ENCODE measurements around the gene ZNF511.

Gene ZNF511

DNA sequence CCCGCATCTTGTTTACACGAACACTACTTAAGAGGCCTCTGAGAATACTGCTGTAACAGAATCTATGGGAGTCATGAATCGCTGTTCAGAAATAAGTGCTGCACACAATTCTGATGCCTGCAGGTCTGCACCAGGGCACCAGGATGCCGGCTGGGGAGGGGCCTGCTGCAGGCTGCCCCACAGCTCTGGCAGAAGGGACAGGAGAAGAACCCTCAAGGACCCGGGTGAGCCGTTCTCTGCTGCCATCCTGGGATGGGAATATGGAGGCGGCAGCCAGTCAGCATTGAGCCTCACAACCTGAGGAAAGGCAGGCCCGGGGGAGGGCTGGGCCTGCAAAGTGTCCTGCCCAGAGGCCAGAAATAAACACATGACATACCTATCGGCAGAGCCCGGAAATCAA is 11.2 kb upstream of the ZNF511 start:
- Histone ChIP-seq H2AK5ac (ENCODE audit: low read depth, low read length) (no peak overlapping the region), H2BK5ac (ENCODE audit: low read length) (no peak overlapping the region), H3K36me3 (replicated peaks in 1 of 2; ENCODE audit: control insufficient read depth in 2 of 2, insufficient read depth in 2 of 2, low read length in 2 of 2) (peaks cover 64 to 92% of the 10 kb centered on the region in 2 donors), H3K9me3 (replicated peaks in 1 of 2; ENCODE audit: control insufficient read depth in 2 of 2, insufficient read depth in 1 of 2, low read depth in 1 of 2, low read length in 2 of 2) (peaks cover 0 to 3% of the 10 kb centered on the region in 2 donors), H3K23ac (ENCODE audit: low read depth, low read length, poor library complexity) (no peak overlapping the region), H4K91ac (ENCODE audit: low read depth, low read length, poor library complexity) (no peak overlapping the region), H3K4me3 (ENCODE audit: low read length in 2 of 2) (no peak overlapping the region), H3K27ac (replicated peaks; ENCODE audit: low read length) (no peak overlapping the region), H3K9ac (ENCODE audit: low read depth, low read length, poor library complexity) (no peak overlapping the region), H2BK15ac (ENCODE audit: low read length) (no peak overlapping the region), H2BK120ac (ENCODE audit: low read depth, low read length) (no peak overlapping the region), H2BK12ac (ENCODE audit: low read length) (no peak overlapping the region), H4K8ac (ENCODE audit: low read depth, low read length) (peak overlapping the region; percentile 43), H3K14ac (ENCODE audit: low read length) (no peak overlapping the region), H2AFZ (ENCODE audit: low read length) (no peak overlapping the region), H3K4me1 (ENCODE audit: control insufficient read depth in 2 of 2, insufficient read depth in 1 of 2, low read depth in 1 of 2, low read length in 2 of 2) (no peaks in the 10 kb centered on the region), H3K18ac (ENCODE audit: low read length) (no peak overlapping the region), H3K27me3 (ENCODE audit: control insufficient read depth in 3 of 3, insufficient read depth in 3 of 3, low read depth in 1 of 3, low read length in 3 of 3) (no peaks in the 10 kb centered on the region), H3K4ac (ENCODE audit: low read length) (no peak overlapping the region), H3K79me1 (ENCODE audit: low read depth, low read length) (peaks cover 17% of the 10 kb centered on the region), H3K4me2 (ENCODE audit: insufficient read depth, low read length, poor library complexity, severe bottlenecking) (no peak overlapping the region)
- DNase-seq (ENCODE audit: low spot score) = no peak
- WGBS, 2 donors (ENCODE audit: extremely low coverage in 2 of 2, insufficient read length in 2 of 2, insufficient replicate concordance in 1 of 2) = no CpG with 5 or more reads among the region's 10 CpGs

DNA sequence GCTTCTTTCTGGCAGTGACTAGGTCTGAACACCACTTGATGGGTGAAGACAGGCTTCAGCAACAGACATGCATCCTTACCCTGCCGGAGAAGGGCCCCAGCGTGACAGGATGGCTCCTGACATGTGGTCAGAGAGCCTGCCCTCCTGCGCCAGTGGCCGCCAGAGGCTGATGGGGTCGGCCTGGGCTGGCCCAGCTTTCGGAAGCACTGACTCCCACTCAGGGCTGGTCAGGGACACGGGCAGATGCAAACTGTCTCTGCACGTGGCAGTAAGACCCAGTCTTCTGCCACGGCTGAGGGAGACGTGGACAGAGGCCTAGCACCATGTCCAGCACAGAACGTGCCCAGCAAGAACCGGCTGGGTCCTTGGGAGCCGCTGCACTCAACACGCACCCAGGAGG is 10.2 kb upstream of the ZNF511 start:
- no peak overlapping the region for H3K4me3 ChIP-seq (ENCODE audit: low read length in 2 of 2)
- no peak overlapping the region for H4K91ac ChIP-seq (ENCODE audit: low read depth, low read length, poor library complexity)
- no peak overlapping the region for H3K9ac ChIP-seq (ENCODE audit: low read depth, low read length, poor library complexity)
- no peak overlapping the region for H3K18ac ChIP-seq (ENCODE audit: low read length)
- H2BK15ac ChIP-seq (ENCODE audit: low read length) = no peak overlapping the region
- no peak overlapping the region for H3K4me2 ChIP-seq (ENCODE audit: insufficient read depth, low read length, poor library complexity, severe bottlenecking)
- H3K36me3 ChIP-seq (replicated peaks in 1 of 2; ENCODE audit: control insufficient read depth in 2 of 2, insufficient read depth in 2 of 2, low read length in 2 of 2) = peaks cover 57 to 86% of the 10 kb centered on the region in 2 donors
- no peaks in the 10 kb centered on the region for H3K4me1 ChIP-seq (ENCODE audit: control insufficient read depth in 2 of 2, insufficient read depth in 1 of 2, low read depth in 1 of 2, low read length in 2 of 2)
- no peak overlapping the region for H2BK12ac ChIP-seq (ENCODE audit: low read length)
- H2BK5ac ChIP-seq (ENCODE audit: low read length) = no peak overlapping the region
- H2BK120ac ChIP-seq (ENCODE audit: low read depth, low read length) = no peak overlapping the region
- H3K23ac ChIP-seq (ENCODE audit: low read depth, low read length, poor library complexity) = peak overlapping the region; percentile 2
- H3K27me3 ChIP-seq (ENCODE audit: control insufficient read depth in 3 of 3, insufficient read depth in 3 of 3, low read depth in 1 of 3, low read length in 3 of 3) = no peaks in the 10 kb centered on the region
- H3K79me1 ChIP-seq (ENCODE audit: low read depth, low read length) = peaks cover 14% of the 10 kb centered on the region
- no peak overlapping the region for H3K14ac ChIP-seq (ENCODE audit: low read length)
- H3K9me3 ChIP-seq (replicated peaks in 1 of 2; ENCODE audit: control insufficient read depth in 2 of 2, insufficient read depth in 1 of 2, low read depth in 1 of 2, low read length in 2 of 2) = peaks cover 0 to 4% of the 10 kb centered on the region in 2 donors
- no CpG with 5 or more reads among the region's 14 CpGs for WGBS, 2 donors (ENCODE audit: extremely low coverage in 2 of 2, insufficient read length in 2 of 2, insufficient replicate concordance in 1 of 2)
- H3K4ac ChIP-seq (ENCODE audit: low read length) = no peak overlapping the region
- no peak for DNase-seq (ENCODE audit: low spot score)
- no peak overlapping the region for H4K8ac ChIP-seq (ENCODE audit: low read depth, low read length)
- H2AK5ac ChIP-seq (ENCODE audit: low read depth, low read length) = no peak overlapping the region
- no peak overlapping the region for H2AFZ ChIP-seq (ENCODE audit: low read length)
- no peak overlapping the region for H3K27ac ChIP-seq (replicated peaks; ENCODE audit: low read length)

DNA sequence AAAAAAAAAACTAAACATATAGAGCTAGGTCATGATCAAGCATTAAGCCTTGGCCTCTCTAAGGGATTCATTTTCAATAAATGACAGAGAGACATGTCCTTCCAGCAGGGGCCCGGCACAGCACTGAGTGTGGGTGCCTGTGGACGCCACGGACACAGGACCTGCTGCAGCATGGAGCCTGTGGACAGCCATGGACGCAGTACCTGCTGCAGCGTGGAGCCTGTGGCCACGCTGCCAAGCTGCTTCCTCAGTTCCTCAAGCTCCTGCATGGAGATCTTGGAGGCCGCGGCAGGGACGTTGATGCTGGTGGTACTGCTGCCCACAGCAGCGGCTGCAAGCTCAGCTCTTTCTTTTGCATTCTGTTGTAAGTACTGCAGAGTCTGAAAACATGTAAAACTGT is 9.5 kb upstream of the ZNF511 start:
- Histone ChIP-seq H3K4ac (ENCODE audit: low read length) (no peak overlapping the region), H3K27ac (replicated peaks; ENCODE audit: low read length) (no peak overlapping the region), H3K36me3 (replicated peaks in 1 of 2; ENCODE audit: control insufficient read depth in 2 of 2, insufficient read depth in 2 of 2, low read length in 2 of 2) (peaks cover 51 to 79% of the 10 kb centered on the region in 2 donors), H4K91ac (ENCODE audit: low read depth, low read length, poor library complexity) (no peak overlapping the region), H3K79me1 (ENCODE audit: low read depth, low read length) (peaks cover 11% of the 10 kb centered on the region), H4K8ac (ENCODE audit: low read depth, low read length) (no peak overlapping the region), H3K27me3 (ENCODE audit: control insufficient read depth in 3 of 3, insufficient read depth in 3 of 3, low read depth in 1 of 3, low read length in 3 of 3) (no peaks in the 10 kb centered on the region), H2BK15ac (ENCODE audit: low read length) (no peak overlapping the region), H3K9ac (ENCODE audit: low read depth, low read length, poor library complexity) (no peak overlapping the region), H2AK5ac (ENCODE audit: low read depth, low read length) (no peak overlapping the region), H2BK5ac (ENCODE audit: low read length) (no peak overlapping the region), H2BK120ac (ENCODE audit: low read depth, low read length) (no peak overlapping the region), H2BK12ac (ENCODE audit: low read length) (no peak overlapping the region), H3K4me1 (ENCODE audit: control insufficient read depth in 2 of 2, insufficient read depth in 1 of 2, low read depth in 1 of 2, low read length in 2 of 2) (no peaks in the 10 kb centered on the region), H3K18ac (ENCODE audit: low read length) (no peak overlapping the region), H3K14ac (ENCODE audit: low read length) (no peak overlapping the region), H3K4me2 (ENCODE audit: insufficient read depth, low read length, poor library complexity, severe bottlenecking) (no peak overlapping the region), H2AFZ (ENCODE audit: low read length) (no peak overlapping the region), H3K4me3 (ENCODE audit: low read length in 2 of 2) (peak overlapping the region in 1 of 2 donors; percentile 16), H3K23ac (ENCODE audit: low read depth, low read length, poor library complexity) (no peak overlapping the region), H3K9me3 (replicated peaks in 1 of 2; ENCODE audit: control insufficient read depth in 2 of 2, insufficient read depth in 1 of 2, low read depth in 1 of 2, low read length in 2 of 2) (peaks cover 0 to 4% of the 10 kb centered on the region in 2 donors)
- no peak for DNase-seq (ENCODE audit: low spot score)
- no CpG with 5 or more reads among the region's 10 CpGs for WGBS, 2 donors (ENCODE audit: extremely low coverage in 2 of 2, insufficient read length in 2 of 2, insufficient replicate concordance in 1 of 2)

DNA sequence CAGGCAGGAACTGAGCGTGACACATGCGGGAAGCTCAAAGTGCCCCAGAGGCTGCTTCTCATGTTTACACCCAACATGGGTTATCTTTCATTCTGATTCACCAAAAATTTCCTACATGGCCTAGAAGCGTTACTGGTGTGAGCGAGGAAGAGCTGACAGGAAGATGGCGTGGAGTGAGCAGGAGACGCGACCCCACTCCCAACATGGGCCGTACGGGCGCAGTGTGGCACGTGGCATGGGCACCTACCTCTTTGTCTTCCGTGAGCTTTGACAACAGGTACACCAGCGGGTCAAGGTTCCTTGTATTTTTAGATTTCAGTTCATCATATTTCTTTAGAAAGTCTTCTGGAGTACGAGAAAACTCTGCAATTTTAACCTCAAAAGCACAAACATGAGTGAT is 9.0 kb upstream of the ZNF511 start:
- no peak overlapping the region for H3K27ac ChIP-seq (replicated peaks; ENCODE audit: low read length)
- H3K4me3 ChIP-seq (ENCODE audit: low read length in 2 of 2) = no peak overlapping the region
- peaks cover 48 to 74% of the 10 kb centered on the region in 2 donors for H3K36me3 ChIP-seq (replicated peaks in 1 of 2; ENCODE audit: control insufficient read depth in 2 of 2, insufficient read depth in 2 of 2, low read length in 2 of 2)
- H3K4me2 ChIP-seq (ENCODE audit: insufficient read depth, low read length, poor library complexity, severe bottlenecking) = no peak overlapping the region
- H3K18ac ChIP-seq (ENCODE audit: low read length) = no peak overlapping the region
- no peak overlapping the region for H3K9ac ChIP-seq (ENCODE audit: low read depth, low read length, poor library complexity)
- H4K91ac ChIP-seq (ENCODE audit: low read depth, low read length, poor library complexity) = no peak overlapping the region
- no peak overlapping the region for H3K14ac ChIP-seq (ENCODE audit: low read length)
- H2BK120ac ChIP-seq (ENCODE audit: low read depth, low read length) = no peak overlapping the region
- H3K4ac ChIP-seq (ENCODE audit: low read length) = no peak overlapping the region
- peaks cover 11% of the 10 kb centered on the region for H3K79me1 ChIP-seq (ENCODE audit: low read depth, low read length)
- no peak overlapping the region for H2AK5ac ChIP-seq (ENCODE audit: low read depth, low read length)
- H2BK15ac ChIP-seq (ENCODE audit: low read length) = no peak overlapping the region
- H3K23ac ChIP-seq (ENCODE audit: low read depth, low read length, poor library complexity) = no peak overlapping the region
- no CpG with 5 or more reads among the region's 14 CpGs for WGBS, 2 donors (ENCODE audit: extremely low coverage in 2 of 2, insufficient read length in 2 of 2, insufficient replicate concordance in 1 of 2)
- no peak for DNase-seq (ENCODE audit: low spot score)
- H4K8ac ChIP-seq (ENCODE audit: low read depth, low read length) = no peak overlapping the region
- H3K27me3 ChIP-seq (ENCODE audit: control insufficient read depth in 3 of 3, insufficient read depth in 3 of 3, low read depth in 1 of 3, low read length in 3 of 3) = no peaks in the 10 kb centered on the region
- H3K4me1 ChIP-seq (ENCODE audit: control insufficient read depth in 2 of 2, insufficient read depth in 1 of 2, low read depth in 1 of 2, low read length in 2 of 2) = no peaks in the 10 kb centered on the region
- H2BK5ac ChIP-seq (ENCODE audit: low read length) = no peak overlapping the region
- H3K9me3 ChIP-seq (replicated peaks in 1 of 2; ENCODE audit: control insufficient read depth in 2 of 2, insufficient read depth in 1 of 2, low read depth in 1 of 2, low read length in 2 of 2) = peaks cover 0 to 4% of the 10 kb centered on the region in 2 donors
- H2BK12ac ChIP-seq (ENCODE audit: low read length) = no peak overlapping the region
- no peak overlapping the region for H2AFZ ChIP-seq (ENCODE audit: low read length)

Data from neuronal stem cell (in vitro differentiated cells).